WI38 (cell line): ENCODE data around the gene LENG9.

Source experiments
- H3K4me3 ChIP-seq: 2 replicates; pipeline ENCODE4 v1.5.1; 2011; ENCODE audit warnings: low read depth, mild to moderate bottlenecking, control low read depth, low read length
- CTCF ChIP-seq: IDR thresholded peaks from 2 replicates; pipeline ENCODE4 v1.5.1; 2012; ENCODE audit warnings: low read depth, mild to moderate bottlenecking, control low read depth, low read length

The LENG9 gene

GRCh38 chr19:54435551-54436016, 28.0 kb downstream of the LENG9 start:
- TF ChIP-seq CTCF: no peak
- no peak overlapping the region for H3K4me3 ChIP-seq

GRCh38 chr19:54434873-54435214, 28.7 kb downstream of the LENG9 start:
- TF ChIP-seq CTCF: no peak
- H3K4me3 ChIP-seq: no peak overlapping the region

GRCh38 chr19:54434112-54434872, 29.3 kb downstream of the LENG9 start:
- no peak overlapping the region for H3K4me3 ChIP-seq
- TF ChIP-seq CTCF: no peak

- no peak for TF ChIP-seq CTCF
- no peak overlapping the region for H3K4me3 ChIP-seq
Observed at GRCh38 chr19:54433697-54434096, 29.9 kb downstream of the LENG9 start.

GRCh38 chr19:54432144-54432738, 31.3 kb downstream of the LENG9 start:
- H3K4me3 ChIP-seq: no peak overlapping the region
- TF ChIP-seq CTCF: no peak

- TF ChIP-seq CTCF: no peak
- no peak overlapping the region; the same call in 1 of the 2 replicates for H3K4me3 ChIP-seq
Observed at GRCh38 chr19:54431255-54431838, 32.2 kb downstream of the LENG9 start.
